Calu3 (cell line): Measurements from ENCODE around the gene CASP2. TPM values are rescaled to one million over a fixed set of nuclear protein-coding genes. Genes with fewer than 3 reads are reported as not detected.

Experiments used
- BruUV-seq: library from RNA; stranded (reverse); fragments of 400-500 nt; replicated peaks from 2 replicates; lab custom pipeline; 2021; lab: Mats Ljungman, UMichigan
- CTCF ChIA-PET: fragments of 300-600 bp; sonication (Branson Sonifier 250); formaldehyde crosslinking; loops from one replicate; lab custom pipeline; 2022; ENCODE audit warnings: antibody characterized with exemption; lab: Charles Lee
- DNase-seq: peaks from one replicate; pipeline ENCODE4 v3.0.0; 2022
- H3K27ac Mint-ChIP-seq: one replicate; pipeline ENCODE4 v1.8.0; 2022; ENCODE audit warnings: mixed read lengths; ENCODE audit not compliant: unreplicated experiment
- H3K27me3 Mint-ChIP-seq: one replicate; pipeline ENCODE4 v1.8.0; 2022; ENCODE audit warnings: mixed read lengths; ENCODE audit not compliant: unreplicated experiment
- H3K36me3 Mint-ChIP-seq: one replicate; pipeline ENCODE4 v1.8.0; 2022; ENCODE audit warnings: mild to moderate bottlenecking, moderate library complexity, mixed read lengths; ENCODE audit not compliant: insufficient read depth, unreplicated experiment
- H3K4me1 Mint-ChIP-seq: one replicate; pipeline ENCODE4 v1.8.0; 2022; ENCODE audit warnings: mild to moderate bottlenecking, low read depth, mixed read lengths; ENCODE audit not compliant: unreplicated experiment
- H3K4me3 Mint-ChIP-seq: one replicate; pipeline ENCODE4 v1.8.0; 2022; ENCODE audit warnings: mild to moderate bottlenecking, low read depth, moderate library complexity, mixed read lengths; ENCODE audit not compliant: unreplicated experiment
- H3K9me3 Mint-ChIP-seq: one replicate; pipeline ENCODE4 v1.8.0; 2022; ENCODE audit warnings: low read depth, mixed read lengths; ENCODE audit not compliant: unreplicated experiment
- CTCF ChIP-seq: fragments of 200-600 bp; IDR thresholded peaks from one replicate; pipeline ENCODE4 v1.8.0; 2022; ENCODE audit warnings: antibody characterized with exemption; ENCODE audit not compliant: unreplicated experiment
- intact Hi-C: fragments of 100-400 bp; cut with micrococcal nuclease; formaldehyde crosslinking; loops from one replicate; pipeline ENCODE4 v1.10.0; 2022; ENCODE audit not compliant: unreplicated experiment
- total RNA-seq: library from RNA; stranded (reverse); gene quantifications from 2 replicates; pipeline ENCODE4 v1.2.3, GENCODE V29; 2022

The CASP2 gene
- total RNA-seq, 1 experiment from 2014 or later, result 51.3 TPM

GRCh38 chr7:143242306-143242705 lies 45.8 kb upstream of the CASP2 start:
- peaks cover 3% of the 10 kb centered on the region for H3K27me3 Mint-ChIP-seq
- peaks cover 37% of the 10 kb centered on the region for H3K4me1 Mint-ChIP-seq
- no peak overlapping the region for H3K27ac Mint-ChIP-seq
- TF ChIP-seq CTCF, result no peak
- CTCF ChIA-PET, result no interaction called here
- no peak for DNase-seq
- no TSS peak for BruUV-seq
- no peaks in the 10 kb centered on the region for H3K36me3 Mint-ChIP-seq
- no peak overlapping the region for H3K4me3 Mint-ChIP-seq
- H3K9me3 Mint-ChIP-seq, result no peaks in the 10 kb centered on the region
- intact Hi-C loops, result loop anchor here (10.0 kb wide), 1 partner anchor 252 kb away; no protein-coding TSS in a partner anchor

- H3K36me3 Mint-ChIP-seq, result no peaks in the 10 kb centered on the region
- CTCF ChIA-PET, result interaction anchor here (0.7 to 1.8 kb wide), 4 partner anchors 19 to 236 kb away, joined by 3 to 6 read pairs (median 5); no protein-coding TSS in a partner anchor
- DNase-seq, result no peak
- no peak overlapping the region for H3K4me3 Mint-ChIP-seq
- H3K27ac Mint-ChIP-seq, result no peak overlapping the region
- H3K4me1 Mint-ChIP-seq, result peaks cover 45% of the 10 kb centered on the region
- H3K9me3 Mint-ChIP-seq, result no peaks in the 10 kb centered on the region
- no peak for TF ChIP-seq CTCF
- intact Hi-C loops, result loop anchor here (10.0 kb wide), 1 partner anchor 252 kb away; no protein-coding TSS in a partner anchor
- BruUV-seq, result no TSS peak
- no peaks in the 10 kb centered on the region for H3K27me3 Mint-ChIP-seq
These were observed 45.0 kb upstream of the CASP2 start for GRCh38 chr7:143243111-143243510.

GRCh38 chr7:143243614-143244013 lies 44.5 kb upstream of the CASP2 start:
- no peaks in the 10 kb centered on the region for H3K27me3 Mint-ChIP-seq
- no TSS peak for BruUV-seq
- no peaks in the 10 kb centered on the region for H3K36me3 Mint-ChIP-seq
- no peak for DNase-seq
- intact Hi-C loops, result loop anchor here (10.0 kb wide), 1 partner anchor 251 kb away; no protein-coding TSS in a partner anchor
- H3K27ac Mint-ChIP-seq, result no peak overlapping the region
- TF ChIP-seq CTCF, result no peak
- peaks cover 50% of the 10 kb centered on the region for H3K4me1 Mint-ChIP-seq
- no peaks in the 10 kb centered on the region for H3K9me3 Mint-ChIP-seq
- CTCF ChIA-PET, result interaction anchor here (0.7 to 1.8 kb wide), 4 partner anchors 19 to 237 kb away, joined by 3 to 6 read pairs (median 5); no protein-coding TSS in a partner anchor
- H3K4me3 Mint-ChIP-seq, result no peak overlapping the region

GRCh38 chr7:143244321-143244720 lies 43.8 kb upstream of the CASP2 start:
- Mint-ChIP-seq H3K27ac (no peak overlapping the region), H3K36me3 (no peaks in the 10 kb centered on the region), H3K4me1 (peaks cover 57% of the 10 kb centered on the region), H3K9me3 (no peaks in the 10 kb centered on the region), H3K4me3 (no peak overlapping the region), H3K27me3 (no peaks in the 10 kb centered on the region)
- intact Hi-C loops, result loop anchor here (10.0 kb wide), 1 partner anchor 250 kb away; no protein-coding TSS in a partner anchor
- DNase-seq, result no peak
- no TSS peak for BruUV-seq
- CTCF ChIA-PET, result interaction anchor here (1.8 kb wide), 1 partner anchor 29 kb away, joined by 6 read pairs; no protein-coding TSS in a partner anchor
- no peak for TF ChIP-seq CTCF
